ENCODE data around the gene PPP4R3B.

The PPP4R3B gene

DNA sequence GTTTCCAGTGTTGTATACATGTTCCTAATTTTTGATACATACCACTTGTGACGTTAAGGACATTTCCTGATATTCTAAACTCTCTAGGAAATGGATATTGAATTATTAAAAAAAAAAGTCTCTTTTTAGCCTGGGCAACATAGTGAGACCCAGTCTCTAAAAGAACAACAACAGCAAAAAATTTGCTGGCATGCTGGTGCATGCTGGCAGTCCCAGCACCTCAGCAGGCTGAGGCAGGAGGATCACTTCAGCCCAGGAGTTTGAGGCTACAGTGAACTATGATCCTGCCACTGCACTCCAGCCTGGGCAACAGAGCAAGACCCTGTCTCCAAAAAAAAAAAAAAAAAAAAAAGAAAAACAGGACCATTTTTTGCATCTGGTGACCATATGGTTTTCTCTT is 10.5 kb upstream of the PPP4R3B start:
- no peak for ATAC-seq
- TF ChIP-seq ZNF8 (CRISPR knock-in tag; IDR thresholded peaks at IDR 0.05), result no peak
- TF ChIP-seq TOX (CRISPR knock-in tag; IDR thresholded peaks at IDR 0.05; ENCODE audit: borderline replicate concordance), result no peak
- TF ChIP-seq, protein P1, sequence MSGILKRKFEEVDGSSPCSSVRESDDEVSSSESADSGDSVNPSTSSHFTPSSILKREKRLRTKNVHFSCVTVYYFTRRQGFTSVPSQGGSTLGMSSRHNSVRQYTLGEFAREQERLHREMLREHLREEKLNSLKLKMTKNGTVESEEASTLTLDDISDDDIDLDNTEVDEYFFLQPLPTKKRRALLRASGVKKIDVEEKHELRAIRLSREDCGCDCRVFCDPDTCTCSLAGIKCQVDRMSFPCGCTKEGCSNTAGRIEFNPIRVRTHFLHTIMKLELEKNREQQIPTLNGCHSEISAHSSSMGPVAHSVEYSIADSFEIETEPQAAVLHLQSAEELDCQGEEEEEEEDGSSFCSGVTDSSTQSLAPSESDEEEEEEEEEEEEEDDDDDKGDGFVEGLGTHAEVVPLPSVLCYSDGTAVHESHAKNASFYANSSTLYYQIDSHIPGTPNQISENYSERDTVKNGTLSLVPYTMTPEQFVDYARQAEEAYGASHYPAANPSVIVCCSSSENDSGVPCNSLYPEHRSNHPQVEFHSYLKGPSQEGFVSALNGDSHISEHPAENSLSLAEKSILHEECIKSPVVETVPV (CRISPR knock-in tag; IDR thresholded peaks at IDR 0.05), result no peak
- TF ChIP-seq, protein P2, sequence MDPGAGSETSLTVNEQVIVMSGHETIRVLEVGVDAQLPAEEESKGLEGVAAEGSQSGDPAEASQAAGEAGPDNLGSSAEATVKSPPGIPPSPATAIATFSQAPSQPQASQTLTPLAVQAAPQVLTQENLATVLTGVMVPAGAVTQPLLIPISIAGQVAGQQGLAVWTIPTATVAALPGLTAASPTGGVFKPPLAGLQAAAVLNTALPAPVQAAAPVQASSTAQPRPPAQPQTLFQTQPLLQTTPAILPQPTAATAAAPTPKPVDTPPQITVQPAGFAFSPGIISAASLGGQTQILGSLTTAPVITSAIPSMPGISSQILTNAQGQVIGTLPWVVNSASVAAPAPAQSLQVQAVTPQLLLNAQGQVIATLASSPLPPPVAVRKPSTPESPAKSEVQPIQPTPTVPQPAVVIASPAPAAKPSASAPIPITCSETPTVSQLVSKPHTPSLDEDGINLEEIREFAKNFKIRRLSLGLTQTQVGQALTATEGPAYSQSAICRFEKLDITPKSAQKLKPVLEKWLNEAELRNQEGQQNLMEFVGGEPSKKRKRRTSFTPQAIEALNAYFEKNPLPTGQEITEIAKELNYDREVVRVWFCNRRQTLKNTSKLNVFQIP (CRISPR knock-in tag; IDR thresholded peaks at IDR 0.05; ENCODE audit: borderline replicate concordance, low read depth), result no peak
- TF ChIP-seq, protein P3, sequence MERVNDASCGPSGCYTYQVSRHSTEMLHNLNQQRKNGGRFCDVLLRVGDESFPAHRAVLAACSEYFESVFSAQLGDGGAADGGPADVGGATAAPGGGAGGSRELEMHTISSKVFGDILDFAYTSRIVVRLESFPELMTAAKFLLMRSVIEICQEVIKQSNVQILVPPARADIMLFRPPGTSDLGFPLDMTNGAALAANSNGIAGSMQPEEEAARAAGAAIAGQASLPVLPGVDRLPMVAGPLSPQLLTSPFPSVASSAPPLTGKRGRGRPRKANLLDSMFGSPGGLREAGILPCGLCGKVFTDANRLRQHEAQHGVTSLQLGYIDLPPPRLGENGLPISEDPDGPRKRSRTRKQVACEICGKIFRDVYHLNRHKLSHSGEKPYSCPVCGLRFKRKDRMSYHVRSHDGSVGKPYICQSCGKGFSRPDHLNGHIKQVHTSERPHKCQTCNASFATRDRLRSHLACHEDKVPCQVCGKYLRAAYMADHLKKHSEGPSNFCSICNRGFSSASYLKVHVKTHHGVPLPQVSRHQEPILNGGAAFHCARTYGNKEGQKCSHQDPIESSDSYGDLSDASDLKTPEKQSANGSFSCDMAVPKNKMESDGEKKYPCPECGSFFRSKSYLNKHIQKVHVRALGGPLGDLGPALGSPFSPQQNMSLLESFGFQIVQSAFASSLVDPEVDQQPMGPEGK (CRISPR knock-in tag; IDR thresholded peaks at IDR 0.05; ENCODE audit: borderline replicate concordance), result no peak
- no peak for TF ChIP-seq ZNF70 (CRISPR knock-in tag; IDR thresholded peaks at IDR 0.05)
- TF ChIP-seq, protein P4, sequence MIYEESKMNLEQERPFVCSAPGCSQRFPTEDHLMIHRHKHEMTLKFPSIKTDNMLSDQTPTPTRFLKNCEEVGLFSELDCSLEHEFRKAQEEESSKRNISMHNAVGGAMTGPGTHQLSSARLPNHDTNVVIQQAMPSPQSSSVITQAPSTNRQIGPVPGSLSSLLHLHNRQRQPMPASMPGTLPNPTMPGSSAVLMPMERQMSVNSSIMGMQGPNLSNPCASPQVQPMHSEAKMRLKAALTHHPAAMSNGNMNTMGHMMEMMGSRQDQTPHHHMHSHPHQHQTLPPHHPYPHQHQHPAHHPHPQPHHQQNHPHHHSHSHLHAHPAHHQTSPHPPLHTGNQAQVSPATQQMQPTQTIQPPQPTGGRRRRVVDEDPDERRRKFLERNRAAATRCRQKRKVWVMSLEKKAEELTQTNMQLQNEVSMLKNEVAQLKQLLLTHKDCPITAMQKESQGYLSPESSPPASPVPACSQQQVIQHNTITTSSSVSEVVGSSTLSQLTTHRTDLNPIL (CRISPR knock-in tag; IDR thresholded peaks at IDR 0.05; ENCODE audit: low read depth), result no peak
- TF ChIP-seq ZC3H10 (CRISPR knock-in tag; IDR thresholded peaks at IDR 0.05), result no peak
- TF ChIP-seq ZNF565 (CRISPR knock-in tag; conservative IDR thresholded peaks at IDR 0.05; ENCODE audit: low read depth), result no peak
- TF ChIP-seq CSDC2 (CRISPR knock-in tag; IDR thresholded peaks at IDR 0.05), result no peak
- no peak for TF ChIP-seq BACH2 (CRISPR knock-in tag; IDR thresholded peaks at IDR 0.05; ENCODE audit: borderline replicate concordance)
- no peak for TF ChIP-seq ZFP30 (CRISPR knock-in tag; IDR thresholded peaks at IDR 0.05)
- TF ChIP-seq, protein P5, sequence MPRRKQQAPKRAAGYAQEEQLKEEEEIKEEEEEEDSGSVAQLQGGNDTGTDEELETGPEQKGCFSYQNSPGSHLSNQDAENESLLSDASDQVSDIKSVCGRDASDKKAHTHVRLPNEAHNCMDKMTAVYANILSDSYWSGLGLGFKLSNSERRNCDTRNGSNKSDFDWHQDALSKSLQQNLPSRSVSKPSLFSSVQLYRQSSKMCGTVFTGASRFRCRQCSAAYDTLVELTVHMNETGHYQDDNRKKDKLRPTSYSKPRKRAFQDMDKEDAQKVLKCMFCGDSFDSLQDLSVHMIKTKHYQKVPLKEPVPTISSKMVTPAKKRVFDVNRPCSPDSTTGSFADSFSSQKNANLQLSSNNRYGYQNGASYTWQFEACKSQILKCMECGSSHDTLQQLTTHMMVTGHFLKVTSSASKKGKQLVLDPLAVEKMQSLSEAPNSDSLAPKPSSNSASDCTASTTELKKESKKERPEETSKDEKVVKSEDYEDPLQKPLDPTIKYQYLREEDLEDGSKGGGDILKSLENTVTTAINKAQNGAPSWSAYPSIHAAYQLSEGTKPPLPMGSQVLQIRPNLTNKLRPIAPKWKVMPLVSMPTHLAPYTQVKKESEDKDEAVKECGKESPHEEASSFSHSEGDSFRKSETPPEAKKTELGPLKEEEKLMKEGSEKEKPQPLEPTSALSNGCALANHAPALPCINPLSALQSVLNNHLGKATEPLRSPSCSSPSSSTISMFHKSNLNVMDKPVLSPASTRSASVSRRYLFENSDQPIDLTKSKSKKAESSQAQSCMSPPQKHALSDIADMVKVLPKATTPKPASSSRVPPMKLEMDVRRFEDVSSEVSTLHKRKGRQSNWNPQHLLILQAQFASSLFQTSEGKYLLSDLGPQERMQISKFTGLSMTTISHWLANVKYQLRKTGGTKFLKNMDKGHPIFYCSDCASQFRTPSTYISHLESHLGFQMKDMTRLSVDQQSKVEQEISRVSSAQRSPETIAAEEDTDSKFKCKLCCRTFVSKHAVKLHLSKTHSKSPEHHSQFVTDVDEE (CRISPR knock-in tag; IDR thresholded peaks at IDR 0.05), result no peak
- no peak; the same call in 1 of the 2 replicates for TF ChIP-seq TCF4 (CRISPR knock-in tag; IDR thresholded peaks at IDR 0.05; ENCODE audit: borderline replicate concordance)
- TF ChIP-seq SNAI2 (CRISPR knock-in tag; IDR thresholded peaks at IDR 0.05), result no peak
- no peak for TF ChIP-seq ARNTL (CRISPR knock-in tag; IDR thresholded peaks at IDR 0.05; ENCODE audit: borderline replicate concordance, low read depth)

DNA sequence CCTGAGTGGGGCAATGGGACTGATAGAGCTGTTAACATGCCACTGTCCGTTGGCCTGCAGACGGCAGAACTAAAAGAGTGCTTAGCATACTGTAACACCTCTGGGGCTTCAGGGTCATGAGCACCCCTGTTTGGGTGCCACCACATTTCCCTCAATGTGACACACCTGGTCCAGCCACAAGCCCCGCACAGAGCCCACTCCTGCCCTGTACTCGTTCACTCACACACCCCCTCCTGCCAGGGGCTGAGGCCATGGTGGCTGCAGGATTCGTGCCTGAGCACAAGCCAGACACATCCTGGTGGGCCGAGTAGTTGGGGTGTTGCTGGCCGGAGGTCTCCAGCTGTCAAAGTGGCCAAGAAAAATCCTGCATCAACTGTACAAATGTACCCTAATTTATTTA is 4.4 kb upstream of the PPP4R3B start:
- no peak for ATAC-seq
- TF ChIP-seq, protein P3 (CRISPR knock-in tag; IDR thresholded peaks at IDR 0.05; ENCODE audit: borderline replicate concordance), result no peak

DNA sequence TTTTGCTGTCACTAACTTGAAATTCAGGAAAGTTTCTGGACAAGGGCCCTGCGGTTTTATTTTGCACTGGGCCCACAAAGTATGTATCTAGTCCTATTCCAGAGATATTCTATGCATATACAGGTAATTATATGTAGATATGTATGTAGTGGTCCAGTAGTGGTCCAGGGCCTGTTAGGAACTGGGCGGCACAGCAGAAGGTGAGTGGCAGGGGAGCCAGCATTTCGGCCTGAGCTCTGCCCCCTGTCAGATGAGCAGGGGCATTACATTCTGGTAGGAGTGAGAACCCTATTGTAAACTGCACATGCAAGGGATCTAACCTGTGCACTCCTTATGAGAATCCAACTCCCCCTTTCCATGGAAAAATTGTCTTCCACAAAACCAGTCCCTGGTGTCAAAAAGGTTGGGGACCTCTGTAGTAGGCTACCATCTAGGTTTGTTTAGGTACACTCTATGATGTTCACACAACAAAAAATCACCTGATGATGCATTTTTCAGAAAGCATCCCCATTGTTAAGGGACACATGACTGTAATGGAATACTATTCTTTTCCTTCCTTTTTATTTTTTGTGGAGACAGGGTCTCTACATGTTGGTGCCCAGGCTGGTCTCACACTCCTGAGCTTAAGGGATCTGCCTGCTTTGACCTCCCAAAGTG is 2.8 kb upstream of the PPP4R3B start:
- TF ChIP-seq, protein P3 (CRISPR knock-in tag; IDR thresholded peaks at IDR 0.05; ENCODE audit: borderline replicate concordance), result no peak
- ATAC-seq, result no peak

All from SK-N-SH treated with all-trans-retinoic acid at 6 μM for 48 hours (cell line).